ENCODE measurements around the gene FGFR2. TPM values are rescaled to one million over a fixed set of nuclear protein-coding genes. Genes with fewer than 3 reads are reported as not detected.

Gene FGFR2
- polyA plus RNA-seq, 5 donors: 241 to 327 (median 298) TPM

DNA sequence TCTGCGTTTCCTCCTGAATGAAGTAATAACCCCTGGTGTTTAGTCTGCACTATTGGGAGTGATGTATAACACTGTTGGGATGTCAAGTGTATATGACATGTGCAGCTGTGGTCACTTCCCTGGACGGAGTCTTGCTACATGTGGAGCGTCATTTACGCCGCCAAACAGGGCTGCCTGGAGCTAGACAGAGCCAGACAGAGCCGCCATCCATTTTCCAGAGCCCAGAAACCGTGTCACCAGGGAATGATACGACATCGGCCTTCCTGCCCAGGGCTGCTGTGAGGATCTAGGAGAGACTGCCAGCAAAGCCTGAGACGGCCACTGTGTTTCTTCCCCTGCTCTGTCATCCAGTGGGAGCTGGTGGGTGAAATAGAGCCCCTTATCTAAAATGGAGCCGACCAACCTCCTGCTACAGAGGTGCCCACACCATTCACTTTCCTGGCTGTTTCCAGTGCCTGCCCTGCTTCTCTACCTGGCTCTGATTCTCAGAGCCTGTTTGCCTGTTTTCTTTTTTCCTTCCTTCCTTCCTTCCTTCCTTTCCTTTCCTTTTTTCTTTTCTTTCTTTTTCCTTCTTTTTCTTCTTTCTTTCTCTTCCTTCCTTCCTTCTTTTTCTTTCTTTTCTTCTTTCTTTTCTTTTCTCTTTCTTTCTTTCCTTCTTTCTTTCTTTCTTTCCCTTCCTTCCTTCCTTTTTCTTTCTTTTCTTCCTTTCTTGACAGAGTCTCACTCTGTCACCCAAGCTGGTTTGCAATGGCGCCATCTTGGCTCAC, 13.3 kb upstream of the FGFR2 start:
- no peak for DNase-seq

GRCh38 chr10:121610798-121611323, 12.6 kb upstream of the FGFR2 start:
- no peak for DNase-seq

DNA sequence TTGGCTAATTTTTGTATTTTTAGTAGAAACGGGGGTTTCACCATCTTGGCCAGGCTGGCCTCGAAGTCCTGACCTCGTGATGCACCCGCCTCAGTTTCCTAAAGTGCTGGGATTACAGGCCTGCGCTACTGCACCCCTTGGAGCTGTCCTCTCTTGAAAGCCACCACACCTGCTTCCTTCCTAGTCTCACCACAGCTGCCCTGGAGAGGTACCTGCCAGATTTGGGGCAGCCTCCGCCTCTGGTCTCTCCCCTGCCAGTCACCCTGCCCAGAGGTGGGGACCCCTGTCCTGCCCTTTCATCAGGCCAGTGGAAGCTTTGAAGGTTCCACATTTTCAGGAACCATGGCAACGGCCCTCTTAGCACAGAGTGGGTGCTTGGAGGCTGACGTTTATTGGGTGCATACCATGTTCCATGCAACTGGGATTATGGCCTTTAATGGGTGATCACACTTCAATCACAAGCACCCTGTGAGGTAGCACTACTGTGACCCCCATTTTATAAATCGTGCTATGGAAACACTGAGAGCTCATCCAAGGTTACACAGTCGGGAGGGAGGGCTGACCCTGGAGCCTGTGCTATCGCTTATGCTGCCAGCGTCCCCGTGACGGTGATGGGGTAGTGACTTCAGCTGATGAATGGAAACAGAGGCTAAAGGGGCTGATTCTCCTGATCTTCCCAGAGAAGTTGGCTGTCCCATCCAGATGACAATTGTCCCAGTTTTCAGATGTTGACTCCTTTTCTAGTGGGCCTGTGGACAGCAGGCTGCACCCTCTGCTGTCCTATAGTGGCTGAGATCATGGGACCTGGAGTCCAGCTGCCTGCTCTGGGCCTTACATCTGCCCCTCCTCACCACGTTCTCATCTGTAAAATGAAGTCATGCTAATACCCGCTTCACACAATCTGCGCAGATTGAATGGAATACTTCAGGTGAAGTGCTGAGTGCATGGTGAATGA, 11.5 kb upstream of the FGFR2 start:
- DNase-seq: no peak

DNA sequence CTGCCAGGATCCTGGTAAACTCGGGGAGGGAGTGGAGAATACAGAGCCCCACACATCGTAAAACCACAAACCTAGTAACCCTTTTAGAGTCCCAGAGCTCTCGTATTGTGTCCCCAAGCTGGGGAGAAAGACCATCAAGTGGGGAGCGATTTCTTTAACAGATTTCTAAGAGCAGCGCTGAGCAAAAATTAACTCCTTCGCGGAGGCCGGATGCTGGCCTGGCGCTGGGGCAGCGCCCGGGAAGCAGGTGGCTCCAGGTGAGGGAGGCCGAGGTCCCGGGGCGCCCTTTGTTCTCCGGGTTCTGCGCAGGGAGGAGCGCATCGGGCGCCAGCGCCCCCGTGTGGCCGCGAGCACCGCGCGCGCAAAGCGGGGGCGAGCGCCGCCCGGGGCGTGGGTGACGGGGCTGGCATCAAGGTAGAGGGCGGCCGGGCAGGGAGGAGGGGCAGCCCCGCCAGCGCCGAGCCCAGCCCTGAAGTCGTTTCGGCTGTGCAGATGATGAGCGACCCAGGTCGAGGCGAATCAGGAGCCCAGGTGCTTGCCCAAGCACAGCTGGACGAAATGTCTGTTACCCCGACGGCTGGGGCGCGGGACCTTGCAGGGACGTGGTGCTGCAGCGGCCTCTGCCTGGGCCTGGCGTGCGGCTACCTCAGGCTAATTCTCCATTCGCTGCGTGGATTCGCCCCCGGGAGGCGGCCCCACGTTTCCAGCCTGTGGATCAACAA, 10.4 kb upstream of the FGFR2 start:
- DNase-seq: peak in 1 of 2 donors; percentile 55

GRCh38 chr10:121607310-121608055, 9.2 kb upstream of the FGFR2 start:
- DNase-seq: no peak

DNA sequence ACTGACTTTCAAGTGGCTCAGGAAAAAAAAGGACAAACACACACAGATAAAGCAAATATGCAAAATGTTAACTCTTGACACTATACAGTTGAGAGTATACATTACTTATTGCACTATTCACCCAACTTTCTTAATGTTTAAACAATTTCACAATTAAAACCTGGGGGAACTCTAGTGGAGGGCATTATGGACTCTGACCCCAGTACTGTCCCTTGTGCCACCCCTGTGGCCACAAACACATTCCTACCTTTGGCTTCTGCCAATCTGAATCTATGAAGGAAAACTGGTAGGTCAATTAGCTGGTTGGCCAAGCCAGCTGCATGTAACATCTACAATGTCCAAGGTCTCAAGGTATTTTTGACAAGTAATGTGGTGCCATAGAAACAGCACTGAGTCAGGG, 7.5 kb upstream of the FGFR2 start:
- DNase-seq: no peak

- no peak for DNase-seq
Measured at GRCh38 chr10:121601458-121601857, 3.2 kb upstream of the FGFR2 start.

DNA sequence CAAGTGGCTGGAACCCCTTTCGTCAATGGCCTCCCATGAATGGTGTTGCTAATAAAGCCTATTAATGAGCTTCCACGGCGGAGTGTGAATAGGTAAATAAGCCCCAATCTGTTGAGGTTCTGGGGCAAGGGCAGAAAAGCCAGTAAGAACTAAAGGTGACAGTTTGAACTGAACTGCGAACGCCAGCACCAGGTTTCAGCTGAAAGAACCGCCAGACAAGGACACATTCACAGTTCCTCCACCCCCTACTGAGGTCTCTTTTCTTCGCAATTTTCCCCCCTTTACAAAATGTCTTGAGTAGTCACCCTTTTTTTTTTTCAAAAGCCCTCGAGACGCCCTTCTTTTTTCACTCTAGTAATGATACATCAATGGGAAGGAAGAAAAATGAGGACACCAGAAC, 2.4 kb upstream of the FGFR2 start:
- no peak for DNase-seq

DNA sequence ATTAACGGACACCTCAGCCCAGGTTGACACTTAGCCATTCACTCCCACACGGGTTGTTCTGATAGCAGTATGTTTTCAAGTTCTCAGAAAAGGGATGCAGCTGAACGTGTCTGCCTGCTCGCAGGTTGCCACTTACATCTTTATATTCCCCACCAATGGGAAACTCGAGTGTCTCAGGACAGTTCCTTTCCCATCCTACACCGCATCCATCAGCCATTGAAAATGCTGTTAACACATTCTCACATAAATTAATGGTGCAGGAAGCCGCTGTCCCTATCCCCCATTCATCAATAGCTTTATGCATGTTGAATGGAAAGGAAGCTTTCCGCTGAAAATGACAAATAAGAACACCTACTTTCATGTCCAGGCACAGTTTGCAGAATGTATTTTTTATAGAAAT, 1.7 kb upstream of the FGFR2 start:
- no peak for DNase-seq

DNA sequence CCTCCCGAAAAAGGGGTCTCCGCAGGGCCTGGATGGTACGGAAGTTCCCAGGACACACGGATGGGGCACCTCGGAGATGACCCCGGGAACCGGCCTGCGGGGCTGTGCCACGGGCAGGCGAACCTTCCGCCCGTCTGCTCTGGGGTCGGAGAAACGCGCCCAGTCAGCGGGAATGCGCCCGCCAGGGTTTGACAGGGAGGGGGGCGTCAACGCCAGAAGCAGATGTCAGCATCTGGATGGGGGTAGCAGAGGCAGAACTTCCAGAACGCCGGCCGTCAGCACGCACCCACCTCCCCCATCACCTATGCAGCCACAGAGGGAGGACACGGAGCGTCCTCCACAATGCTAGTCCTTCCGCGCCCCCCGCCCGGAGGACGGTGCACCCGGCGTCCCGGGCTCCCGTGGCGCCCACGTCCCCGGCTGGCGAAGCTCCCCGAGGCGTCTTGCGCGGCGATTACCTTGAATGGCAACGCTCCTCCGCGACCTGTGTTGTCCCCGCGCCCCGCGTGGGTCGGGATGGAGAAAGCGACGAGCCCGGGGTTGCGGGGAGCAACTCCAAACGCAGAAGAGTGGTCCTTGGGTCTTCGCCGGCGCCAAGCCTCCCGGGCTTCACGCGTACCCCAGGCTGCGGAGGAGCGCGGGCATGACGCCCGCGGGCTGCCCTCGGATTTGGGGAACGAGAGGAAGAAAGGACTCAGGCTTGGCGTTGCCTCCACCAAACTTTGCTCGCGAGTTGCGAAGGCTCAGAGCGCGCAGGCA, 561 bp downstream of the FGFR2 start:
- peak in 1 of 2 donors; percentile 46 for DNase-seq

DNA sequence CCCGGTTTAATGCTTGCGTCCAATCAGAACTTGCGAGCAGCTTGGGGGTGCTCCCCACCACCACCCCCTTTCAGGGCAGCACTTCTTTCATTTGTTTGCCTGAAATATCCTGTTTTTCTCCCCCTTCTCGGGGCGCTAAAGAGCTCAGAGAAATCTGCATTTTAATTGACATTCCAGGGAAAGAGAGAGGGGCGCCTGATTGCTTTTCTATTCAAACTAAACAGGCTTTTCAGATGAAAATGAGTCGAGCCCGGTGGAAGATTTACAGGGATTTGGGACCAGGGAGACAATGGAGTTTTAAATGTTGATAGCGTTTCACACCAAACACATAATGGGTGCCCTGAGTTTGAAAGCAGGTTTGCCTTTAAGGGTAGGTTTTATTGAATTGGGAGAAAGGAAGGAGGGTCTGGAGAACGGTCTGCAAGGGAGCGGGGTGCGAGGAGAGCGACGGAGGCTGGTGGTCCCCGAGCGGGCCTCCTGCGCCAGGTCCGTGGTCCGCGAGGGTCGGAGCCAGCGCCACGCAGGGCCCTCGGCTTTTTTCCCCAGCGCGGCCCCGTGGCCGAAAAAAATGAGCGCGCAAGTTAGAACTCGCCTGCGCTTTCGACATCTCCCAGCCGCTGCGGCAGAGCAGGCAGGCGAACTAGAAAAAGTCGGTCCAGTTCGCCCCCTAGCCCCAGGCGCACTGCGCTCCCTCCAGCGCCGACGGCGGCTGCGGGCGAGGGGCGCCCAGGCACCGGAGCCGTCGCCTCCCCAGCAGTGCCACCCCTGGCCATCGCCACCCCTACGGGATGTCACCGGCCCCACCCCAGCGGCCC, 1.3 kb downstream of the FGFR2 start:
- DNase-seq: peak; percentile 77 to 78

- DNase-seq: no peak
Measured at GRCh38 chr10:121595806-121596688, 2.2 kb downstream of the FGFR2 start.

DNA sequence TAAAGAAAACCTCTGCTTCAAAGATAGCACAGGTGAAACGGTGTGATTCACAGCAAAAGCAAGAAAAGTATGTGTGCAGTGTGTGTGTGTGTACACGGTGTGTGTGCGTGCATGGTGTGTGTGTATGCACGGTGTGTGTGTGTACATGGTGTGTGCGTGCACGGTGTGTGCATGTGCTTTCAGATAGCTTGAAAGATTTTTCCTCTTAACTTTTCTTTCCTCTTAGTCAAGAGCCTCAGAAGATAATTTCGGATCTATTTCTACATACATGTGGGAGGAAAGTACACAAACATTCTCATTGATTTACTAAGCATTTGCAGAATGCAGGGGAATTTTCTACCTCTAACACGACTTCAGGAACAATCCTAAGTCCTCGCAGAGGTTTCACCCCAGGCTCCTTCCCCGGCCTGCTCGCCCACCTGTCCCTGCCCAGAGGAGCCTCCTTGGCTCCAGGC, 2.9 kb downstream of the FGFR2 start:
- DNase-seq: no peak

GRCh38 chr10:121594623-121595350, 3.5 kb downstream of the FGFR2 start:
- DNase-seq: no peak

GRCh38 chr10:121594076-121594475, 4.2 kb downstream of the FGFR2 start:
- DNase-seq: no peak

GRCh38 chr10:121593281-121594075, 4.8 kb downstream of the FGFR2 start:
- DNase-seq: no peak

All from right lung (tissue), 5 donors.